ENCODE data around the gene ZNF205. TPM values are rescaled to one million over a fixed set of nuclear protein-coding genes. Genes with fewer than 3 reads are reported as not detected.

Gene ZNF205
- total RNA-seq, 1 donor from 2014 or later = 22.8 TPM

GRCh38 chr16:3095869-3096268, 16.5 kb upstream of the ZNF205 start:
- Mint-ChIP-seq H3K4me1 (ENCODE audit: unreplicated experiment) (peaks cover 31% of the 10 kb centered on the region), H3K27ac (ENCODE audit: unreplicated experiment) (no peak overlapping the region), H3K4me3 (ENCODE audit: unreplicated experiment) (no peak overlapping the region), H3K9me3 (ENCODE audit: unreplicated experiment) (no peaks in the 10 kb centered on the region), H3K27me3 (ENCODE audit: unreplicated experiment) (peaks cover 13% of the 10 kb centered on the region), H3K36me3 (ENCODE audit: low read depth, unreplicated experiment) (peaks cover 9% of the 10 kb centered on the region)
- no peak for DNase-seq (ENCODE audit: low spot score)
- TF ChIP-seq CTCF (IDR thresholded peaks at IDR 0.05; ENCODE audit: unreplicated experiment) = peak; percentile 33

- DNase-seq (ENCODE audit: low spot score) = no peak
- peaks cover 11% of the 10 kb centered on the region for H3K27me3 Mint-ChIP-seq (ENCODE audit: unreplicated experiment)
- H3K4me1 Mint-ChIP-seq (ENCODE audit: unreplicated experiment) = peaks cover 36% of the 10 kb centered on the region
- H3K36me3 Mint-ChIP-seq (ENCODE audit: low read depth, unreplicated experiment) = peaks cover 5% of the 10 kb centered on the region
- H3K9me3 Mint-ChIP-seq (ENCODE audit: unreplicated experiment) = no peaks in the 10 kb centered on the region
- H3K4me3 Mint-ChIP-seq (ENCODE audit: unreplicated experiment) = no peak overlapping the region
- H3K27ac Mint-ChIP-seq (ENCODE audit: unreplicated experiment) = no peak overlapping the region
- no peak for TF ChIP-seq CTCF (IDR thresholded peaks at IDR 0.05; ENCODE audit: unreplicated experiment)
Observed at GRCh38 chr16:3096362-3096761, 16.0 kb upstream of the ZNF205 start.

- H3K4me1 Mint-ChIP-seq (ENCODE audit: unreplicated experiment) = peaks cover 42% of the 10 kb centered on the region
- DNase-seq (ENCODE audit: low spot score) = no peak
- H3K9me3 Mint-ChIP-seq (ENCODE audit: unreplicated experiment) = no peaks in the 10 kb centered on the region
- peaks cover 10% of the 10 kb centered on the region for H3K27me3 Mint-ChIP-seq (ENCODE audit: unreplicated experiment)
- peak overlapping the region; percentile 24 for H3K27ac Mint-ChIP-seq (ENCODE audit: unreplicated experiment)
- peak overlapping the region; percentile 47 for H3K4me3 Mint-ChIP-seq (ENCODE audit: unreplicated experiment)
- peaks cover under 1% of the 10 kb centered on the region for H3K36me3 Mint-ChIP-seq (ENCODE audit: low read depth, unreplicated experiment)
- no peak for TF ChIP-seq CTCF (IDR thresholded peaks at IDR 0.05; ENCODE audit: unreplicated experiment)
Observed at GRCh38 chr16:3097266-3097665, 15.1 kb upstream of the ZNF205 start.

- no peak for DNase-seq (ENCODE audit: low spot score)
- peak within 1 kb of the TSS; percentile 75 for H3K27ac Mint-ChIP-seq (ENCODE audit: unreplicated experiment)
- no peaks in the 10 kb centered on the region for H3K9me3 Mint-ChIP-seq (ENCODE audit: unreplicated experiment)
- no peaks in the 10 kb centered on the region for H3K36me3 Mint-ChIP-seq (ENCODE audit: low read depth, unreplicated experiment)
- TF ChIP-seq CTCF (IDR thresholded peaks at IDR 0.05; ENCODE audit: unreplicated experiment) = no peak
- peaks cover 11% of the 10 kb centered on the region for H3K27me3 Mint-ChIP-seq (ENCODE audit: unreplicated experiment)
- H3K4me3 Mint-ChIP-seq (ENCODE audit: unreplicated experiment) = peak within 1 kb of the TSS; percentile 88
- H3K4me1 Mint-ChIP-seq (ENCODE audit: unreplicated experiment) = peaks cover 51% of the 10 kb centered on the region
Observed at GRCh38 chr16:3098459-3099394, 13.7 kb upstream of the ZNF205 start, which contains the start of gene ZSCAN10. ZSCAN10 (minus strand) TSS chr16:3099294; CDS start chr16:3092937, 6,357 bp downstream.

- DNase-seq (ENCODE audit: low spot score) = no peak
- Mint-ChIP-seq H3K4me1 (ENCODE audit: unreplicated experiment) (peaks cover 51% of the 10 kb centered on the region), H3K27me3 (ENCODE audit: unreplicated experiment) (peaks cover 11% of the 10 kb centered on the region), H3K9me3 (ENCODE audit: unreplicated experiment) (no peaks in the 10 kb centered on the region), H3K4me3 (ENCODE audit: unreplicated experiment) (peak overlapping the region; percentile 88), H3K27ac (ENCODE audit: unreplicated experiment) (no peak overlapping the region), H3K36me3 (ENCODE audit: low read depth, unreplicated experiment) (no peaks in the 10 kb centered on the region)
- TF ChIP-seq CTCF (IDR thresholded peaks at IDR 0.05; ENCODE audit: unreplicated experiment) = no peak
Observed at GRCh38 chr16:3099395-3099731, 13.0 kb upstream of the ZNF205 start.
